OCI-LY7 (cell line): ENCODE data around the gene SLC5A11. TPM values are rescaled to one million over a fixed set of nuclear protein-coding genes. Genes with fewer than 3 reads are reported as not detected.

Experiments
- BruUV-seq: library from RNA; stranded (reverse); fragments of 400-500 nt; replicated peaks from 2 replicates; lab custom pipeline; 2021; lab: Mats Ljungman, UMichigan
- CTCF ChIA-PET: fragments of 300-600 bp; sonication (Branson Sonifier 250); formaldehyde crosslinking; loops from one replicate; lab custom pipeline; 2022; ENCODE audit warnings: antibody characterized with exemption; ENCODE audit not compliant: unreplicated experiment; lab: Charles Lee
- POLR2A ChIA-PET: fragments of 300-600 bp; sonication (Branson Sonifier 250); formaldehyde crosslinking; loops from one replicate; lab custom pipeline; 2022; ENCODE audit warnings: antibody characterized with exemption; lab: Charles Lee
- DNase-seq: peaks from one replicate; pipeline ENCODE4 v3.0.0-alpha.2; 2015; ENCODE audit warnings: low spot score
- H2AFZ ChIP-seq: fragments of 200-600 bp; sonication (generic), shearing (Covaris generic); 2 replicates; pipeline ENCODE4 v1.6.1; 2014; ENCODE audit warnings: mild to moderate bottlenecking, antibody characterized with exemption, low read length, moderate library complexity
- H3K27ac ChIP-seq: fragments of 200-600 bp; sonication (generic); 2 replicates; pipeline ENCODE4 v1.5.1; 2014; ENCODE audit warnings: mixed run types, low read depth, mild to moderate bottlenecking, moderate library complexity, low read length, inconsistent platforms; ENCODE audit not compliant: poor library complexity, severe bottlenecking
- H3K36me3 ChIP-seq: fragments of 200-600 bp; sonication (generic); 2 replicates; pipeline ENCODE4 v1.6.1; 2014; ENCODE audit warnings: mild to moderate bottlenecking, antibody characterized with exemption, low read length, moderate library complexity, mixed read lengths; ENCODE audit not compliant: insufficient read depth
- H3K4me1 ChIP-seq: fragments of 200-600 bp; sonication (generic); 2 replicates; pipeline ENCODE4 v1.5.1; 2014; ENCODE audit warnings: mild to moderate bottlenecking, low read length; ENCODE audit not compliant: insufficient read depth, poor library complexity, severe bottlenecking
- H3K4me2 ChIP-seq: fragments of 200-600 bp; sonication (generic); 2 replicates; pipeline ENCODE4 v1.6.1; 2014; ENCODE audit warnings: mild to moderate bottlenecking, low read length
- H3K4me3 ChIP-seq: fragments of 200-600 bp; sonication (generic); 2 replicates; pipeline ENCODE4 v1.5.1; 2014; ENCODE audit warnings: mild to moderate bottlenecking, low read depth, low read length; ENCODE audit not compliant: poor library complexity, severe bottlenecking
- H3K79me2 ChIP-seq: fragments of 200-600 bp; sonication (generic); 2 replicates; pipeline ENCODE4 v1.6.1; 2016; ENCODE audit warnings: low read depth, mild to moderate bottlenecking, low read length, moderate library complexity, mixed read lengths; ENCODE audit not compliant: insufficient read depth
- H3K9me2 ChIP-seq: fragments of 200-600 bp; sonication (generic); 2 replicates; pipeline ENCODE4 v1.6.1; 2016; ENCODE audit warnings: mild to moderate bottlenecking, low read length, mixed read lengths; ENCODE audit not compliant: insufficient read depth
- H3K9me3 ChIP-seq: fragments of 200-600 bp; sonication (generic); 2 replicates; pipeline ENCODE4 v1.6.1; 2014; ENCODE audit warnings: mild to moderate bottlenecking, mixed run types, low read length, mixed read lengths
- H4K20me1 ChIP-seq: fragments of 200-600 bp; sonication (generic); 2 replicates; pipeline ENCODE4 v1.6.1; 2014; ENCODE audit warnings: mild to moderate bottlenecking, antibody characterized with exemption, low read length, moderate library complexity, mixed read lengths; ENCODE audit not compliant: insufficient read depth
- EZH2phosphoT487 ChIP-seq: fragments of 200-600 bp; sonication (generic); IDR thresholded peaks from 2 replicates; pipeline ENCODE4 v1.6.1; 2018; ENCODE audit warnings: low read depth, borderline replicate concordance, mild to moderate bottlenecking, mixed run types, antibody characterized with exemption, low read length, moderate library complexity, mixed read lengths
- intact Hi-C: fragments of 100-400 bp; cut with micrococcal nuclease; formaldehyde crosslinking; loops from one replicate; pipeline ENCODE4 v1.10.0; 2022; ENCODE audit not compliant: unreplicated experiment
- total RNA-seq, 2 experiments: library from RNA; depleted of rRNA in 1 of 2; stranded (reverse); fragments of >200 nt in 1 of 2; shearing (Covaris generic) in 1 of 2; gene quantifications; 2 replicates each; pipeline ENCODE4 v1.2.3, GENCODE V29; 2014 to 2022
- TF ChIP-seq, protein P1 (sequence below): fragments of 200-600 bp; sonication (generic); conservative IDR thresholded peaks from 2 replicates; pipeline ENCODE4 v1.5.1; 2014; ENCODE audit warnings: mild to moderate bottlenecking, antibody characterized with exemption, low read length, moderate library complexity, mixed read lengths

SLC5A11 gene
- total RNA-seq, 2 experiments from 2014 or later, result 1.0 TPM

DNA sequence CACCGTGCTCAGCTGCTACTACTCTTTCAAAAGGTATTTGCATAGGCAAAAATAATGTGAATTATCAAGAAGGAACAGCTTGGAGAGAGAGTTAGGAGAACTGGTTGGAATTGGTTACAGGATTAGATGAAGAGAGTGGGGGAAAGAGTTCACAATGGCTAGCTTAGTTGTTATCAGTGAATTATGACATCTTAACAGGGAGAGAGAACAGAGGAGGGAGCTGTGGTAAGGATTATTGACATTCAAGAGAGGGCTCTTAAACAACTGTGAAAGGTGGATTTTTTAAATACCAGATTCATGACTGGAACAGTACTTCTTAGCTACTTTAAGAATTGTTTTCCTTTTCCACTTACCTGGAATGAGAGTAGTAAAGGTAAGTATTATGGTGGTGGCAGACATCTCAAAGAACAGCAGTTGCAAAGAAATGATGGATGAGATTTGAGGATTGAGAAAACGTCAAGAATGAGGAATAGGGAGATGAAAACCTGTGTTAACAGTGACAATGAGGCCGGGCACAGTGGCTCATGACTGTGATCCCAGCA lies 43.9 kb upstream of the SLC5A11 start:
- Histone ChIP-seq H3K4me1 (no peaks in the 10 kb centered on the region), H3K79me2 (no peaks in the 10 kb centered on the region), H3K9me3 (no peaks in the 10 kb centered on the region), H3K27ac (no peak overlapping the region), H4K20me1 (no peaks in the 10 kb centered on the region), H2AFZ (no peak overlapping the region), H3K4me3 (no peak overlapping the region), H3K36me3 (peaks cover 99% of the 10 kb centered on the region), H3K9me2 (no peaks in the 10 kb centered on the region), H3K4me2 (no peak overlapping the region)
- no peak for DNase-seq
- BruUV-seq, result no TSS peak
- TF ChIP-seq EZH2phosphoT487, result no peak
- TF ChIP-seq, protein P1, sequence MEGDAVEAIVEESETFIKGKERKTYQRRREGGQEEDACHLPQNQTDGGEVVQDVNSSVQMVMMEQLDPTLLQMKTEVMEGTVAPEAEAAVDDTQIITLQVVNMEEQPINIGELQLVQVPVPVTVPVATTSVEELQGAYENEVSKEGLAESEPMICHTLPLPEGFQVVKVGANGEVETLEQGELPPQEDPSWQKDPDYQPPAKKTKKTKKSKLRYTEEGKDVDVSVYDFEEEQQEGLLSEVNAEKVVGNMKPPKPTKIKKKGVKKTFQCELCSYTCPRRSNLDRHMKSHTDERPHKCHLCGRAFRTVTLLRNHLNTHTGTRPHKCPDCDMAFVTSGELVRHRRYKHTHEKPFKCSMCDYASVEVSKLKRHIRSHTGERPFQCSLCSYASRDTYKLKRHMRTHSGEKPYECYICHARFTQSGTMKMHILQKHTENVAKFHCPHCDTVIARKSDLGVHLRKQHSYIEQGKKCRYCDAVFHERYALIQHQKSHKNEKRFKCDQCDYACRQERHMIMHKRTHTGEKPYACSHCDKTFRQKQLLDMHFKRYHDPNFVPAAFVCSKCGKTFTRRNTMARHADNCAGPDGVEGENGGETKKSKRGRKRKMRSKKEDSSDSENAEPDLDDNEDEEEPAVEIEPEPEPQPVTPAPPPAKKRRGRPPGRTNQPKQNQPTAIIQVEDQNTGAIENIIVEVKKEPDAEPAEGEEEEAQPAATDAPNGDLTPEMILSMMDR, result no peak
- CTCF ChIA-PET, result no interaction called here
- intact Hi-C loops, result no loop called here
- POLR2A ChIA-PET, result interaction anchor here (1.1 to 1.6 kb wide), 2 partner anchors 9 to 20 kb away, joined by 3 read pairs; no protein-coding TSS in a partner anchor

DNA sequence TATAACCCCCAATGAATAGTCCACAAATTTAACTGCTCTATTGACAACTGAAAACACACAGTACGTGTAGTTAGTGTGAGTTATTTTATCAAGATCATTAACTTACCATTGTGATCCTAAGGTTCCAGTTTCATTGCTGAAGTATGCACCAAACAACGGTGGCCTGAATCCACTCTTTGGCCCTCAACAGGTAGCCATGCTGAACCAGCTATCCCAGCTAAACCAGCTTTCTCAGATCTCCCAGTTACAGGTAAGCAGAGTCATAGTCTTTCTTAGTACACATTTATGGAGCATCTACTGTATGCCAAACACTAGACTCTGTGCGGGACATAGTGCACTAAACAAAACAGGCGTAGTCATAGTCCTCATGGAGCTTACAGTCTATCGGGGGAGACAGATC lies 40.3 kb upstream of the SLC5A11 start:
- Histone ChIP-seq H2AFZ (no peak overlapping the region), H3K4me3 (no peak overlapping the region), H3K36me3 (peaks cover 99% of the 10 kb centered on the region), H3K27ac (no peak overlapping the region), H3K4me1 (no peaks in the 10 kb centered on the region), H3K4me2 (no peak overlapping the region), H3K9me3 (no peaks in the 10 kb centered on the region), H3K9me2 (no peaks in the 10 kb centered on the region), H4K20me1 (no peaks in the 10 kb centered on the region), H3K79me2 (no peaks in the 10 kb centered on the region)
- no TSS peak for BruUV-seq
- CTCF ChIA-PET, result no interaction called here
- intact Hi-C loops, result loop anchor here (5.0 kb wide), 1 partner anchor 288 kb away; no protein-coding TSS in a partner anchor
- TF ChIP-seq, protein P1, result no peak
- POLR2A ChIA-PET, result no interaction called here
- no peak for DNase-seq

DNA sequence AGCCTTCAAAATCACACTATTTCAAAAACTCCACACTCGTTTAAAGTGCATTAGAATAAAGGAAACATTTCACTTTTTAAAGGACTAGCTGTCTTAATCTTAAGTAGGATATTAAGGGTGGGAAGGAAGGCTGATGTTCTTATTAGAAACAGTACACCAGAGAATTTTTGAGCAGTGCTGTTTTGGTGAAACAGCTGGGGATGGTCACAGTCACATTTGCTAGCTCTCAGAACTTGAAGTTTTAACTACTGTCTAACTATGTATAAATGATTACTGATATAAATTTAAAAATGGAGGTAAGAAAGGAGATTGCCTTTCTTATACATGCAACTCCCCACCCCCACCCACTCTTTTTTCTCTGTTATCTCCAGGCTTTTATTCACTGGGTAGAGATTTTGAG lies 38.5 kb upstream of the SLC5A11 start:
- no peak overlapping the region for H2AFZ ChIP-seq
- CTCF ChIA-PET, result no interaction called here
- H3K9me3 ChIP-seq, result no peaks in the 10 kb centered on the region
- H3K36me3 ChIP-seq, result peaks cover 97% of the 10 kb centered on the region
- BruUV-seq, result no TSS peak
- no peak for TF ChIP-seq EZH2phosphoT487
- TF ChIP-seq, protein P1, result no peak
- H3K9me2 ChIP-seq, result no peaks in the 10 kb centered on the region
- H3K79me2 ChIP-seq, result no peaks in the 10 kb centered on the region
- H3K4me3 ChIP-seq, result no peak overlapping the region
- H3K4me2 ChIP-seq, result no peak overlapping the region
- H3K27ac ChIP-seq, result no peak overlapping the region
- no peaks in the 10 kb centered on the region for H4K20me1 ChIP-seq
- POLR2A ChIA-PET, result interaction anchor here (0.7 to 0.9 kb wide), 2 partner anchors 105 to 177 kb away, joined by 3 read pairs; no protein-coding TSS in a partner anchor
- DNase-seq, result no peak
- H3K4me1 ChIP-seq, result no peaks in the 10 kb centered on the region
- intact Hi-C loops, result loop anchor here (5.0 kb wide), 1 partner anchor 290 kb away; no protein-coding TSS in a partner anchor
